Ishikawa (cell line): Measurements from ENCODE around the gene WSCD1.

Experiments
- CEBPB ChIP-seq: IDR thresholded peaks from 2 replicates; pipeline ENCODE4 v1.6.1; 2012
- CREB1 ChIP-seq: IDR thresholded peaks from 2 replicates; pipeline ENCODE4 v1.6.1; 2012; ENCODE audit warnings: low read depth
- EGR1 ChIP-seq: IDR thresholded peaks from 2 replicates; pipeline ENCODE4 v1.6.1; 2012
- EP300 ChIP-seq: IDR thresholded peaks from 2 replicates; pipeline ENCODE4 v1.6.1; 2012; ENCODE audit warnings: borderline replicate concordance
- FOXM1 ChIP-seq: IDR thresholded peaks from 2 replicates; pipeline ENCODE4 v1.6.1; 2012; ENCODE audit warnings: low read depth, borderline replicate concordance
- MAX ChIP-seq: IDR thresholded peaks from 2 replicates; pipeline ENCODE4 v1.6.1; 2012
- NFIC ChIP-seq: IDR thresholded peaks from 2 replicates; pipeline ENCODE4 v1.6.1; 2012
- RAD21 ChIP-seq: IDR thresholded peaks from 2 replicates; pipeline ENCODE4 v1.6.1; 2012; ENCODE audit warnings: low read depth
- REST ChIP-seq: IDR thresholded peaks from 2 replicates; pipeline ENCODE4 v1.6.1; 2012; ENCODE audit warnings: low read depth, mild to moderate bottlenecking
- TAF1 ChIP-seq: IDR thresholded peaks from 2 replicates; pipeline ENCODE4 v1.6.1; 2012; ENCODE audit warnings: low read depth, mild to moderate bottlenecking
- TCF12 ChIP-seq: IDR thresholded peaks from 2 replicates; pipeline ENCODE4 v1.6.1; 2012; ENCODE audit warnings: low read depth
- TEAD4 ChIP-seq: IDR thresholded peaks from 2 replicates; pipeline ENCODE4 v1.6.1; 2012
- YY1 ChIP-seq: IDR thresholded peaks from 2 replicates; pipeline ENCODE4 v1.6.1; 2012; ENCODE audit warnings: low read depth
- ZBTB7A ChIP-seq: IDR thresholded peaks from 2 replicates; pipeline ENCODE4 v1.6.1; 2012; ENCODE audit warnings: low read depth
- TF ChIP-seq, protein P1 (sequence below): IDR thresholded peaks from 2 replicates; pipeline ENCODE4 v1.6.1; 2012

WSCD1 gene

DNA sequence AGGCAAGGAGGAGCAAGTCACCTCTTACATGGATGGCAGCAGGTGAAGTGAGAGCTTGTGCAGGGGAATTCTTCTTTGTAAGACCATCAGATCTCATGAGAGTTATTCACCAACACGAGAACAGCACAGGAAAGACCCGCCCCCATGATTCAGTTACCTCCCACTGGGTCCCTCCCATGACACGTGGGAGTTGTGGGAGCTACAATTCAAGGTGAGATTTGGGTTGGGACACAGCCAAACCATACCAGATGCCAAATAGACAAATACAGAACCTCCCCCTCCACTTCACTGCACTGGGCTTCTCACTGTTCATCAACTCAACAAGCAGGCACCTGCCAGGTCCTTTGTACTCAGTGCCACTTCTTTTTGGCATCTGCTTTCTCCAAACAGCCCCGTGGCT lies 100.2 kb downstream of the WSCD1 start:
- TF ChIP-seq MAX, result no peak
- no peak for TF ChIP-seq TAF1
- no peak for TF ChIP-seq FOXM1
- TF ChIP-seq, protein P1, sequence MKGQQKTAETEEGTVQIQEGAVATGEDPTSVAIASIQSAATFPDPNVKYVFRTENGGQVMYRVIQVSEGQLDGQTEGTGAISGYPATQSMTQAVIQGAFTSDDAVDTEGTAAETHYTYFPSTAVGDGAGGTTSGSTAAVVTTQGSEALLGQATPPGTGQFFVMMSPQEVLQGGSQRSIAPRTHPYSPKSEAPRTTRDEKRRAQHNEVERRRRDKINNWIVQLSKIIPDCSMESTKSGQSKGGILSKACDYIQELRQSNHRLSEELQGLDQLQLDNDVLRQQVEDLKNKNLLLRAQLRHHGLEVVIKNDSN, result no peak
- no peak for TF ChIP-seq CREB1
- no peak for TF ChIP-seq EGR1
- no peak for TF ChIP-seq NFIC
- TF ChIP-seq RAD21, result no peak
- no peak for TF ChIP-seq EP300
- TF ChIP-seq TCF12, result no peak
- no peak for TF ChIP-seq YY1
- no peak for TF ChIP-seq REST
- TF ChIP-seq TEAD4, result no peak
- TF ChIP-seq ZBTB7A, result no peak
- no peak for TF ChIP-seq CEBPB

- TF ChIP-seq YY1, result no peak
These were observed 102.6 kb downstream of the WSCD1 start for GRCh38 chr17:6172642-6173330.

GRCh38 chr17:6173653-6174052 lies 103.5 kb downstream of the WSCD1 start:
- TF ChIP-seq, protein P1, result no peak
- TF ChIP-seq TEAD4 (no peak), ZBTB7A (no peak), CREB1 (no peak), MAX (no peak)
